ENCODE measurements around the gene LBX1.

Gene LBX1

GRCh38 chr10:101231092-101231491, 1.8 kb upstream of the LBX1 start:
- no peak overlapping the region for H3K4me3 ChIP-seq (ENCODE audit: low read length)
- no peak for DNase-seq (ENCODE audit: low read depth)
- no peak for TF ChIP-seq CTCF (IDR thresholded peaks at IDR 0.05; ENCODE audit: insufficient read depth, low read depth, low read length, missing control alignments)

- no peak overlapping the region for H3K4me3 ChIP-seq (ENCODE audit: low read length)
- no peak for DNase-seq (ENCODE audit: low read depth)
These were observed 1.1 kb upstream of the LBX1 start for GRCh38 chr10:101230183-101230917.

GRCh38 chr10:101228966-101229265, 347 bp downstream of the LBX1 start:
- DNase-seq (ENCODE audit: low read depth), result no peak
- no peak overlapping the region for H3K4me3 ChIP-seq (ENCODE audit: low read length)
- no peak for TF ChIP-seq CTCF (IDR thresholded peaks at IDR 0.05; ENCODE audit: insufficient read depth, low read depth, low read length, missing control alignments)

More at GRCh38 chr10:101230183-101230917, 1.1 kb upstream of the LBX1 start:
- no peak for TF ChIP-seq CTCF (IDR thresholded peaks at IDR 0.05; ENCODE audit: insufficient read depth, low read depth, low read length, missing control alignments)

GRCh38 chr10:101228153-101228965, 904 bp downstream of the LBX1 start:
- no peak for TF ChIP-seq CTCF (IDR thresholded peaks at IDR 0.05; ENCODE audit: insufficient read depth, low read depth, low read length, missing control alignments)
- H3K4me3 ChIP-seq (ENCODE audit: low read length), result no peak overlapping the region
- DNase-seq (ENCODE audit: low read depth), result no peak

- no peak for DNase-seq (ENCODE audit: low read depth)
- no peak for TF ChIP-seq CTCF (IDR thresholded peaks at IDR 0.05; ENCODE audit: insufficient read depth, low read depth, low read length, missing control alignments)
- H3K4me3 ChIP-seq (ENCODE audit: low read length), result no peak overlapping the region
These were observed 1.7 kb downstream of the LBX1 start for GRCh38 chr10:101227429-101228152.

GRCh38 chr10:101226491-101227428, 2.5 kb downstream of the LBX1 start:
- TF ChIP-seq CTCF (IDR thresholded peaks at IDR 0.05; ENCODE audit: insufficient read depth, low read depth, low read length, missing control alignments), result no peak
- DNase-seq (ENCODE audit: low read depth), result no peak

More at GRCh38 chr10:101226491-101227428, 2.5 kb downstream of the LBX1 start:
- no peak overlapping the region for H3K4me3 ChIP-seq (ENCODE audit: low read length)
